Midbrain (tissue), 1 donor: ENCODE data around the gene ST6GALNAC4.
A peak's percentile ranks its signal among the peaks of the same experiment; 100 is the strongest.

Source experiments
- DNase-seq: peaks from one replicate; lab custom pipeline; 2025; lab: John Stamatoyannopoulos, UW

Gene ST6GALNAC4, protein sequence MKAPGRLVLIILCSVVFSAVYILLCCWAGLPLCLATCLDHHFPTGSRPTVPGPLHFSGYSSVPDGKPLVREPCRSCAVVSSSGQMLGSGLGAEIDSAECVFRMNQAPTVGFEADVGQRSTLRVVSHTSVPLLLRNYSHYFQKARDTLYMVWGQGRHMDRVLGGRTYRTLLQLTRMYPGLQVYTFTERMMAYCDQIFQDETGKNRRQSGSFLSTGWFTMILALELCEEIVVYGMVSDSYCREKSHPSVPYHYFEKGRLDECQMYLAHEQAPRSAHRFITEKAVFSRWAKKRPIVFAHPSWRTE

GRCh38 chr9:127916720-127917581 lies at the start of gene ST6GALNAC4:
TSS of gene ST6GALNAC4 (minus strand) at chr9:127917041. CDS start at chr9:127916419, 622 bp downstream.
- DNase-seq = peak; percentile 94

DNA sequence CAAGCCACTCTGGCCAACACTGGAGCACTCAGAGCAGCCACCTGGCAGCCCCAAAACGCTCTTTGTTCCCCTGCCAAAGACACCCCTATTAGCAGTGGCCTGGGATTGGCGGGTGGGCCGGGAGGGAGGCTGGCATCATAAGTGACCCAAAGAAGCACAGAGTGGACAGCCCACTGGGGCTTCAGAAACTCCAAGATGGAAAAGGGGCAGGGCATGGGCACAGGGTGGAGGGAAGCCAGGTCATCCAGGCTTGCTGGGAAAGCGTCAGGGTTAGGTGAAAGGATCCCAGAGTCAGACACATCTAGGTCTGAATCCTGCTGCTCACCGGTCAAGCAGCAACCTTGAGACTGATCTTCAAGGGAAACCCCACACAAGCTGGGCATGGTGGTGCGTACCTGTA lies 49.1 kb upstream of the ST6GALNAC4 start:
- DNase-seq = no peak

- DNase-seq = no peak
Measured at GRCh38 chr9:127963359-127964064, 46.7 kb upstream of the ST6GALNAC4 start.

GRCh38 chr9:127963041-127963358 lies 46.2 kb upstream of the ST6GALNAC4 start:
- no peak for DNase-seq

- DNase-seq = no peak
Measured at GRCh38 chr9:127962278-127962677, 45.4 kb upstream of the ST6GALNAC4 start.

DNA sequence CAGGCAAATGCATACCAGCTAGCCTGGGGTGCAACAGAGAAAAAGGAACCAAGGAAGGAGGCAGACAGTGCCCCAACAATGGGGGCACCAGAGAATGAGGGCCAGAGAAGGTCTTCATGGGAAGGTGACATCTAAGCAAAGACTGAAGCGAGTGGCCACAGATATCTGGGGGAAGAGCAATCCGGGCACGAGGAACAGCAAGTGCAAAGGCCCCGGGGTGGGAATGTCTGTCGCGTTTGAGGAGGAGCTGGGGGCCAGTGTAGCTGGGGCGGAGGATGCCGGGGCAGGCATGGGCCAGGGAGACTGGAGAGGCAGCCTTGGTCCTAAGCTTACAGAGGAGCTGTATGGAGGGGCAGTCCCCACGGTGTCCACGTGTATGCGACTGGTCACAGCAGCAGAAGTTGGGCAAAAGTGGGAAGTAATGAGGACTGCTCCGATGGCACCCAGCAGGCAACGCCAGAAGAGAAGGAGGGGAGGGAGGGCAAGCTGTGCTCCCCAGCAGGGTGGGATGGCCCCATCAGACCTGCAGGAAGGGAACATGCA lies 44.8 kb upstream of the ST6GALNAC4 start:
- DNase-seq = no peak

- no peak for DNase-seq
Measured at GRCh38 chr9:127961155-127961490, 44.3 kb upstream of the ST6GALNAC4 start.

GRCh38 chr9:127960410-127961154 lies 43.7 kb upstream of the ST6GALNAC4 start:
- no peak for DNase-seq

- no peak for DNase-seq
Measured at GRCh38 chr9:127959841-127960409, 43.1 kb upstream of the ST6GALNAC4 start.

DNA sequence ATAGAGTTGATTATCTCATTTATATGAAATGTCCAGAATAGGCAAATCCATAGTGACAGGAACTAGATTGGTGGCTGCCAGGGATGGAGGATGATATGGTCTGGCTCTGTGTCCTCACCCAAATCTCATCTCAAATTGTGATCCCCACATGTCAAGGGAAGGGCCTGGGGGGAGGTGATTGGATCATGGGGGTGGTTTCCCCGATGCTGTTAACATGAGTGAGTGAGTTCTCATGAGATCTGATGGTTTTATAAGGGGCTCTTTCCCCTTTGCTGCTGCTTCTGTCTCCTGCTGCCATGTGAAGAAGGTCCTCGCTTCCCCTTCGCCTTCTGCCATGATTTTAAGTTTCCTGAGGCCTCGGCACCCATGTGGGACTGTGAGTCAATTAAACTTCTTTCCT lies 42.6 kb upstream of the ST6GALNAC4 start:
- DNase-seq = no peak

DNA sequence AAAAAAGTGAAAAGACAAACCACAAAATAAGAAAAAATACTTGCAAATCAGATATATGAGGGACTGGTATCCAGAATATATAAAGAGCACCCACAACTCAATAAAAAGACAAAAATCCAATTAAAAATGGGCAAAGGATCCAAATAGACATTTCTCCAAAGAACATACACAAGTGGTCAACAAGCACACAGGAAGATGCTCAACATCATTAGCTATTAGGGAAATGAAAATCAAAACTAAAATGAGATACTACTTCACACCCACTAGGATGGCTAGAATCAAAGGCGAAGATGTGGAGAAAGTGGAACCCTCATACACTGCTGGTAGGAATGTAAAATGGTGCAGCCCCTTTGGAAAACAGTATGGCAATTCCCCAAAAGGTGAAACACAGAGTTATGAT lies 41.9 kb upstream of the ST6GALNAC4 start:
- DNase-seq = no peak

GRCh38 chr9:127955294-127956015 lies 38.6 kb upstream of the ST6GALNAC4 start:
- no peak for DNase-seq

- peak; percentile 63 for DNase-seq
Measured at GRCh38 chr9:127954831-127955293, 38.0 kb upstream of the ST6GALNAC4 start.

- DNase-seq = no peak
Measured at GRCh38 chr9:127953768-127954505, 37.1 kb upstream of the ST6GALNAC4 start.

DNA sequence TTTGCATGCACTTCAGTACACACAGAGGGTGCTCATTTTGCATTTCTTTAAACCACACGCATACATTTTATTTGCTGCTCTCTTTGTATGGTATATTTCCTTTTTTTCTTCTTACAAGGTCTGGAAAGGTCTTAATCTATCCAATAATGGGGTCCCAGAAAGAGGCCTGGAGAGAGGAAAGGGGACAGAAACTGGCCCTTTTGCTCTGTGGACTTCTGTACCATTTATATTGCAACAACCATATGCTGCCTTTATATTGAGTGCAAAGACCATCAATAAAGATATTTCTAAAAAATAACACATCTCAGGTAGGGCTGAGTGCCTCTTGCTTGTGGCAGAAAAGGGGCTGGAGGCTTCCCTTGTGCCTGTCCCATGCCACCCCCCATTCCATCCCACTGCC lies 36.3 kb upstream of the ST6GALNAC4 start:
- no peak for DNase-seq

DNA sequence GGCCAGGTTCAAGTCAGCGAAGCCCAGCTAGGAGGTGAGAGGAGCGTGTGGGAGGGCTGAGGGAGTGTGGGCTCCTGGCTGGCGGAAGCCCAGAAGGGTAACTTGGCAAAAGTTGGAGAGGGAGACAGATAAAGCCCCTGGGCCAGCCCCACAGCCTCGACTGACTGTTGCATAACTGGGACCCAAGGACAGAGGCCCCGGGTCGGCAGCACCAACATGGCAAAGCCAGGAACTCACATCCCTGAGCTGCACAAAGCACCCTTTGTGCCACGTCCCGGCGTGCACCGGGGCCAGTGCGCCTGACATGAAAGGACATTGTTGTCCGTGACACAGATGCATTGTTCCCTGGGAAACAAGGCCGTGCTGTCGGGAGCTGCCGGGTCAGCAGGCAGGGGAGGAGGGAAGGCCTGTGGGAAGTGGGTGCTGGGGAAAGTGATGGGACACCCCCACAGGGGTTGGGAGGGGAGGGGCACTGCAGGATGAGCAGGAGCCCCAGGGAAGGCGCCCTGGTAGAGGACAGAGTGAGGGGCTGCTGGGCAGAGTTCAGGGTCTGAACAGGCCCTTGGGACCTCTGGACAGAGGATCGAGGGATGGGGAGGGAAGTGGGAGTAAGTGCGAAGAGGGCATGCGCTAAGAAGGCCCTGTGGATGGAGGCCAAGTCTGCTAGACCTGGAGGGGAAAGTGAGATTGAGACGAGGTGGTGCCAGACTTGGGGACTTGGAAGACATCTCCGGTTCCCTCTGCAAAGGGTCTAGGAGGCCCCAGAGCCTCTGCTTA lies 33.9 kb upstream of the ST6GALNAC4 start:
- DNase-seq = peak; percentile 95

DNA sequence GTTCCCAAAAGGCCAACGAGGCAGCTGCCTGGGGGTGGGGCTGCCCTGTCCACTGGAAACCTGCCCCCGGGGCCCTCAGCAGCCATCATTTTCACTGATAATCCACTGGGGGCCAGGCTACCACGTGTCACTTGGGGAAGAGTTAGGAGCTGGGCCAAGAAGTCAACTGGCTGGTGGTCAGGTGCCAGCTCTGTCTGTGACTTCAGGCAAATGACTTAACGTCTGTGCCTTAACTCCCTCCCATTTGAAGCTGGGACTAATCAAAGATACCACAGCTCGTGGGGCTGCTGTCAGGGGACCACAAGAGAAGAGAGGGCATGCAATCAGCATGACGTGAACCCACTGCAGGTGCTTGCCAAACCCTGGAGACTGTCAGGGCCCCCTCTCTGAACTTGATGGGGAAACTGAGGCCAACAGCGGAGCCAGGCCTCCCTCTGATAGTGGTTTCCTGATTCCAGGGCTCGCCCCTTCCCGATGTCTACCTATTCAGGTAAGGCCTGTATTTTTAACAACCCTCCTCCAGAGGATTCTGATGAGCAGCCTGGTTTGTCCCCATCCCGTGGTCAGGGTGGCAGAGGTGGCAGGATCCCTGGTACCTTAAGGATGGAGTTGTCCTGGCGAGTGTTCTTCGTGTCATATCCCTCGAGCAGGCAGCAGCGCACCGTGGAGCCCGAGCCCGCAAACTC lies 33.1 kb upstream of the ST6GALNAC4 start:
- peak; percentile 71 for DNase-seq
